NCI-H187 (cell line): ENCODE data around the gene BRD8.
"Not testable (repeated sequence)": the region's sequence is repeated elsewhere in the genome, so short reads cannot be mapped to it uniquely, and the experiment has no call there.

Source experiments
- DNase-seq, 2 experiments: peaks; one replicate each; lab custom pipeline; 2025; lab: John Stamatoyannopoulos, UW

BRD8 gene

GRCh38 chr5:138157626-138158025 lies 20.8 kb downstream of the BRD8 start:
- no peak for DNase-seq

GRCh38 chr5:138155977-138156376 lies 22.5 kb downstream of the BRD8 start:
- DNase-seq: not testable (repeated sequence)

GRCh38 chr5:138149530-138149929 lies 28.9 kb downstream of the BRD8 start:
- DNase-seq: no peak

GRCh38 chr5:138148811-138149210 lies 29.6 kb downstream of the BRD8 start:
- no peak for DNase-seq

- DNase-seq: not testable (repeated sequence)
These were observed 34.9 kb downstream of the BRD8 start for GRCh38 chr5:138143578-138143977.

- no peak for DNase-seq
These were observed 36.7 kb downstream of the BRD8 start for GRCh38 chr5:138141734-138142133.

- DNase-seq: no peak
These were observed 38.2 kb downstream of the BRD8 start for GRCh38 chr5:138140268-138140667.

- no peak for DNase-seq
These were observed 38.7 kb downstream of the BRD8 start for GRCh38 chr5:138139781-138140090.

GRCh38 chr5:138138949-138139780 lies 39.3 kb downstream of the BRD8 start, which contains the start of gene NME5:
Gene NME5, minus strand, starts transcription at chr5:138139428. Its CDS starts 648 bp downstream, at chr5:138138780.
- DNase-seq: peak; percentile 26 to 57

- DNase-seq: no peak
These were observed 45.9 kb downstream of the BRD8 start for GRCh38 chr5:138132543-138132942.

GRCh38 chr5:138129347-138129746 lies 49.1 kb downstream of the BRD8 start:
- no peak for DNase-seq

- DNase-seq: no peak
These were observed 50.1 kb downstream of the BRD8 start for GRCh38 chr5:138128334-138128733.

GRCh38 chr5:138115254-138115653 lies 63.2 kb downstream of the BRD8 start:
- DNase-seq: no peak

GRCh38 chr5:138111937-138112336 lies 66.5 kb downstream of the BRD8 start:
- DNase-seq: no peak

GRCh38 chr5:138111181-138111580 lies 67.2 kb downstream of the BRD8 start:
- DNase-seq: no peak

- no peak for DNase-seq
These were observed 68.0 kb downstream of the BRD8 start for GRCh38 chr5:138110266-138110963.

GRCh38 chr5:138109463-138110265 lies 68.8 kb downstream of the BRD8 start:
- no peak for DNase-seq

GRCh38 chr5:138107213-138107612 lies 71.2 kb downstream of the BRD8 start:
- DNase-seq: no peak

- no peak for DNase-seq
These were observed 72.7 kb downstream of the BRD8 start for GRCh38 chr5:138105709-138106108.

- DNase-seq: no peak
These were observed 75.2 kb downstream of the BRD8 start for GRCh38 chr5:138103319-138103637.

GRCh38 chr5:138102454-138103318 lies 75.7 kb downstream of the BRD8 start:
- no peak for DNase-seq
